Measurements from ENCODE around the gene TMEM156. TPM values are rescaled to one million over a fixed set of nuclear protein-coding genes. Genes with fewer than 3 reads are reported as not detected.

The TMEM156 gene
- total RNA-seq, 2 donors from 2014 or later: not detected

GRCh38 chr4:39043861-39044363, 11.7 kb upstream of the TMEM156 start:
- Mint-ChIP-seq H3K27me3 (ENCODE audit: insufficient read depth) (no peaks in the 10 kb centered on the region), H3K4me1 (peaks cover 22% of the 10 kb centered on the region), H3K36me3 (ENCODE audit: low read depth) (no peaks in the 10 kb centered on the region), H3K27ac (peak overlapping the region; percentile 95), H3K4me3 (peak overlapping the region; percentile 83), H3K9me3 (no peaks in the 10 kb centered on the region)
- H3K9ac ChIP-seq (ENCODE audit: extremely low read depth, low read length, poor library complexity, severe bottlenecking): peak overlapping the region; percentile 54
- DNase-seq: no peak
- no peaks in the 10 kb centered on the region for H3K4me1 ChIP-seq (ENCODE audit: control insufficient read depth, insufficient read depth, low read length)
- peak overlapping the region; percentile 93 for H3K4me3 ChIP-seq (ENCODE audit: low read length)
- peak overlapping the region; percentile 50 for H3K27ac ChIP-seq (ENCODE audit: low read depth, low read length)
- H3K9me3 ChIP-seq (ENCODE audit: control insufficient read depth, low read length): no peaks in the 10 kb centered on the region
- TF ChIP-seq, protein P1, sequence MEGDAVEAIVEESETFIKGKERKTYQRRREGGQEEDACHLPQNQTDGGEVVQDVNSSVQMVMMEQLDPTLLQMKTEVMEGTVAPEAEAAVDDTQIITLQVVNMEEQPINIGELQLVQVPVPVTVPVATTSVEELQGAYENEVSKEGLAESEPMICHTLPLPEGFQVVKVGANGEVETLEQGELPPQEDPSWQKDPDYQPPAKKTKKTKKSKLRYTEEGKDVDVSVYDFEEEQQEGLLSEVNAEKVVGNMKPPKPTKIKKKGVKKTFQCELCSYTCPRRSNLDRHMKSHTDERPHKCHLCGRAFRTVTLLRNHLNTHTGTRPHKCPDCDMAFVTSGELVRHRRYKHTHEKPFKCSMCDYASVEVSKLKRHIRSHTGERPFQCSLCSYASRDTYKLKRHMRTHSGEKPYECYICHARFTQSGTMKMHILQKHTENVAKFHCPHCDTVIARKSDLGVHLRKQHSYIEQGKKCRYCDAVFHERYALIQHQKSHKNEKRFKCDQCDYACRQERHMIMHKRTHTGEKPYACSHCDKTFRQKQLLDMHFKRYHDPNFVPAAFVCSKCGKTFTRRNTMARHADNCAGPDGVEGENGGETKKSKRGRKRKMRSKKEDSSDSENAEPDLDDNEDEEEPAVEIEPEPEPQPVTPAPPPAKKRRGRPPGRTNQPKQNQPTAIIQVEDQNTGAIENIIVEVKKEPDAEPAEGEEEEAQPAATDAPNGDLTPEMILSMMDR (conservative IDR thresholded peaks at IDR 0.05): no peak
- 31 to 53% methylated on average over 3 to 8 of the region's 8 CpGs for WGBS, 2 experiments (ENCODE audit: insufficient coverage in 1 of 2, insufficient read length in 1 of 2)
- no peaks in the 10 kb centered on the region for H3K27me3 ChIP-seq (ENCODE audit: control insufficient read depth, insufficient read depth, low read length, poor library complexity, severe bottlenecking)
- no peaks in the 10 kb centered on the region for H3K36me3 ChIP-seq (ENCODE audit: control insufficient read depth, insufficient read depth, low read length)

GRCh38 chr4:39043058-39043860, 11.1 kb upstream of the TMEM156 start:
- Histone ChIP-seq H3K36me3 (ENCODE audit: control insufficient read depth, insufficient read depth, low read length) (no peaks in the 10 kb centered on the region), H3K9me3 (ENCODE audit: control insufficient read depth, low read length) (no peaks in the 10 kb centered on the region), H3K4me3 (ENCODE audit: low read length) (peak overlapping the region; percentile 93), H3K27me3 (ENCODE audit: control insufficient read depth, insufficient read depth, low read length, poor library complexity, severe bottlenecking) (no peaks in the 10 kb centered on the region), H3K9ac (ENCODE audit: extremely low read depth, low read length, poor library complexity, severe bottlenecking) (no peak overlapping the region), H3K27ac (ENCODE audit: low read depth, low read length) (no peak overlapping the region), H3K4me1 (ENCODE audit: control insufficient read depth, insufficient read depth, low read length) (no peaks in the 10 kb centered on the region)
- Mint-ChIP-seq H3K27me3 (ENCODE audit: insufficient read depth) (no peaks in the 10 kb centered on the region), H3K9me3 (no peaks in the 10 kb centered on the region), H3K36me3 (ENCODE audit: low read depth) (no peaks in the 10 kb centered on the region), H3K27ac (peak overlapping the region; percentile 95), H3K4me3 (peak overlapping the region; percentile 83), H3K4me1 (peaks cover 22% of the 10 kb centered on the region)
- no peak for DNase-seq
- TF ChIP-seq, protein P1 (conservative IDR thresholded peaks at IDR 0.05): no peak
- 89 to 90% methylated on average over 8 to 10 of the region's 10 CpGs for WGBS, 2 experiments (ENCODE audit: insufficient coverage in 1 of 2, insufficient read length in 1 of 2)

DNA sequence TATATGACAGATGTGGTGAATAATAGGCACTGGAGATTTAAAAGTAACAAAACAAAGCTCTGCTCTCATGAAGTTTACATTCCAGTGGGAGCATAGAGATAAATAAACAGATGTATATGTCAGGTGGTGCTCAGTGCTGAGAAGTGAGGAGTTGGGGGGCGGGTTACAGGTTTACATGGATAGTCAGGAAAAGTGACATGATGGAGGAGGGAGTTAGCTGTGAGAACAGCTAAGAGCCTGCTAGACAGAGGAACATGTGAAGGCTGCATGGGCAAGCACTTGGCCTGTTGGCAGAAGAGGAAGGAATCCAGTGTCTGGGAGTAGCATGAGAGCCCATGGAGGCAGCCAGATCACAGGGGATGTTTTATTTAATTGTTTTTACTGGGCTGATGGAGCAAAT, 10.2 kb upstream of the TMEM156 start:
- no peak for DNase-seq
- 86 to 100% methylated on average over 1 of the region's 1 CpG for WGBS, 2 experiments (ENCODE audit: insufficient coverage in 1 of 2, insufficient read length in 1 of 2)
- no peaks in the 10 kb centered on the region for H3K36me3 ChIP-seq (ENCODE audit: control insufficient read depth, insufficient read depth, low read length)
- TF ChIP-seq, protein P1 (conservative IDR thresholded peaks at IDR 0.05): no peak
- Mint-ChIP-seq H3K36me3 (ENCODE audit: low read depth) (no peaks in the 10 kb centered on the region), H3K4me1 (peaks cover 22% of the 10 kb centered on the region), H3K27ac (no peak overlapping the region), H3K9me3 (no peaks in the 10 kb centered on the region), H3K27me3 (ENCODE audit: insufficient read depth) (no peaks in the 10 kb centered on the region), H3K4me3 (no peak overlapping the region)
- no peaks in the 10 kb centered on the region for H3K4me1 ChIP-seq (ENCODE audit: control insufficient read depth, insufficient read depth, low read length)
- no peaks in the 10 kb centered on the region for H3K9me3 ChIP-seq (ENCODE audit: control insufficient read depth, low read length)
- H3K4me3 ChIP-seq (ENCODE audit: low read length): no peak overlapping the region
- no peak overlapping the region for H3K9ac ChIP-seq (ENCODE audit: extremely low read depth, low read length, poor library complexity, severe bottlenecking)
- no peak overlapping the region for H3K27ac ChIP-seq (ENCODE audit: low read depth, low read length)
- H3K27me3 ChIP-seq (ENCODE audit: control insufficient read depth, insufficient read depth, low read length, poor library complexity, severe bottlenecking): no peaks in the 10 kb centered on the region

Measured in endodermal cell (in vitro differentiated cells).